ENCODE measurements around the gene FCRL6.

DNA sequence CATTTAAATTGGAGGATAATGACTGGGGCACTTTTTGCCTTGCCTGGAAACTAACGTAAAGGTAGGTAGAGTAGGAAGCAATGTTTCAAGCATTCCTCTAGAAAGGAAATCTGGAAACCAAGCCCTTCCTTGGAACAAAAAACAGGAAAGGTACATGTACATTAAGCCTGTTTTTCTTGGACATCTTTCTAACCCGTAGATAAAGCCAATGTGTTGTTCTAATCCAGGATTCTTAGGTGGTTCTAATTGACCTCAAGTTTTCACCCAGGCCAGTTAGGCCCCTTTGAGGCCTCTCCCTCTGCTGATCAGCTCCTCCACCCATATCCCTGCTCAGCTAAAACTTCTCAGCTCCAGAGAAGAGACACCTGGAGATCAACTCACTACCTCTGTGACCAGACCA is 27.7 kb upstream of the FCRL6 start:
- TF ChIP-seq, protein P1, sequence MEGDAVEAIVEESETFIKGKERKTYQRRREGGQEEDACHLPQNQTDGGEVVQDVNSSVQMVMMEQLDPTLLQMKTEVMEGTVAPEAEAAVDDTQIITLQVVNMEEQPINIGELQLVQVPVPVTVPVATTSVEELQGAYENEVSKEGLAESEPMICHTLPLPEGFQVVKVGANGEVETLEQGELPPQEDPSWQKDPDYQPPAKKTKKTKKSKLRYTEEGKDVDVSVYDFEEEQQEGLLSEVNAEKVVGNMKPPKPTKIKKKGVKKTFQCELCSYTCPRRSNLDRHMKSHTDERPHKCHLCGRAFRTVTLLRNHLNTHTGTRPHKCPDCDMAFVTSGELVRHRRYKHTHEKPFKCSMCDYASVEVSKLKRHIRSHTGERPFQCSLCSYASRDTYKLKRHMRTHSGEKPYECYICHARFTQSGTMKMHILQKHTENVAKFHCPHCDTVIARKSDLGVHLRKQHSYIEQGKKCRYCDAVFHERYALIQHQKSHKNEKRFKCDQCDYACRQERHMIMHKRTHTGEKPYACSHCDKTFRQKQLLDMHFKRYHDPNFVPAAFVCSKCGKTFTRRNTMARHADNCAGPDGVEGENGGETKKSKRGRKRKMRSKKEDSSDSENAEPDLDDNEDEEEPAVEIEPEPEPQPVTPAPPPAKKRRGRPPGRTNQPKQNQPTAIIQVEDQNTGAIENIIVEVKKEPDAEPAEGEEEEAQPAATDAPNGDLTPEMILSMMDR (IDR thresholded peaks at IDR 0.05; ENCODE audit: low read length), result no peak
- TF ChIP-seq EZH2 (IDR thresholded peaks at IDR 0.05; ENCODE audit: borderline replicate concordance, low read length), result no peak

All from OCI-LY1 (cell line).